Loucy (cell line): ENCODE data around the gene TFDP1.

Source experiments
- EZH2phosphoT487 ChIP-seq: fragments of 200-600 bp; IDR thresholded peaks from 2 replicates; pipeline ENCODE4 v1.6.1; 2018; ENCODE audit warnings: antibody characterized with exemption, mild to moderate bottlenecking, moderate library complexity, borderline replicate concordance
- TF ChIP-seq, protein P1 (sequence below): fragments of 200-600 bp; sonication (generic); conservative IDR thresholded peaks from 2 replicates; pipeline ENCODE4 v1.5.1; 2014; ENCODE audit warnings: mild to moderate bottlenecking, antibody characterized with exemption, low read length

DNA sequence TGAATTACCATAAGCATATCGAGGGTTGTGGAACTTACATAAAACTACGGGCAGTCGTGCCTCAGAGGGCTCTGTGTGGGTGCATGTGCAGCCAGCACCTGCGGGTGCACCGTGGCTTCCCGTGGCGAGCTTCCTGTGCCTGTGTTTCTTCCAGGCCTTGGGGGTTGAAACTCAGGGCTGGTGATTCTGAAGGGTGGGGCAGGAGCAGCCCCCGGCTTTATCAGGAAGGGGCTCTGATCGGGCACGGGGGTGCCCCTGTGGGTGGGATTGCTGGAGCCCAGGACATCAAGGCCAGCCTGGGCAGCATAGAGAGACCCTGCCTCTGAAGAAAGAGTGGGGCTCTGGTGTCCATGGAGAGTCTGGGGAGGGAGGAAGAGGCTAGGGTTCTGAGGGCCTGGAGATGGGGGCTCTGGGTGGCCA lies 62.4 kb downstream of the TFDP1 start:
- TF ChIP-seq, protein P1, sequence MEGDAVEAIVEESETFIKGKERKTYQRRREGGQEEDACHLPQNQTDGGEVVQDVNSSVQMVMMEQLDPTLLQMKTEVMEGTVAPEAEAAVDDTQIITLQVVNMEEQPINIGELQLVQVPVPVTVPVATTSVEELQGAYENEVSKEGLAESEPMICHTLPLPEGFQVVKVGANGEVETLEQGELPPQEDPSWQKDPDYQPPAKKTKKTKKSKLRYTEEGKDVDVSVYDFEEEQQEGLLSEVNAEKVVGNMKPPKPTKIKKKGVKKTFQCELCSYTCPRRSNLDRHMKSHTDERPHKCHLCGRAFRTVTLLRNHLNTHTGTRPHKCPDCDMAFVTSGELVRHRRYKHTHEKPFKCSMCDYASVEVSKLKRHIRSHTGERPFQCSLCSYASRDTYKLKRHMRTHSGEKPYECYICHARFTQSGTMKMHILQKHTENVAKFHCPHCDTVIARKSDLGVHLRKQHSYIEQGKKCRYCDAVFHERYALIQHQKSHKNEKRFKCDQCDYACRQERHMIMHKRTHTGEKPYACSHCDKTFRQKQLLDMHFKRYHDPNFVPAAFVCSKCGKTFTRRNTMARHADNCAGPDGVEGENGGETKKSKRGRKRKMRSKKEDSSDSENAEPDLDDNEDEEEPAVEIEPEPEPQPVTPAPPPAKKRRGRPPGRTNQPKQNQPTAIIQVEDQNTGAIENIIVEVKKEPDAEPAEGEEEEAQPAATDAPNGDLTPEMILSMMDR, result no peak
- no peak for TF ChIP-seq EZH2phosphoT487
